Stimulated activated naive B cell treated with anti-CD40 and anti-IgM and Interleukin-4, amounts not matched to agents 10 μg/mL and 1 μg/mL and 100 μg/mL, for 72 hours (primary cell): ENCODE data around the gene CEP72.
"Not testable (repeated sequence)": the region's sequence is repeated elsewhere in the genome, so short reads cannot be mapped to it uniquely, and the experiment has no call there.

Source experiments
- ATAC-seq, 2 donors: fragments of 150-1000 bp; cut with Tn5 transposase; replicated peaks; 2 replicates each; pipeline ENCODE4 v1.10.0; 2021; ENCODE audit warnings: moderate library complexity in 1 of 2
- DNase-seq: peaks from one replicate; pipeline ENCODE4 v3.0.0; 2021
- H3K27ac Mint-ChIP-seq: one replicate; pipeline ENCODE4 v1.8.0; 2022; ENCODE audit warnings: mild to moderate bottlenecking, mixed read lengths
- H3K27me3 Mint-ChIP-seq, 2 donors: one replicate each; pipeline ENCODE4 v1.8.0; 2022; ENCODE audit warnings: mixed read lengths in 2 of 2
- H3K36me3 Mint-ChIP-seq, 2 donors: one replicate each; pipeline ENCODE4 v1.8.0; 2022; ENCODE audit warnings: mixed read lengths in 2 of 2, mild to moderate bottlenecking in 1 of 2
- H3K4me1 Mint-ChIP-seq, 2 donors: one replicate each; pipeline ENCODE4 v1.8.0; 2022; ENCODE audit warnings: mixed read lengths in 2 of 2, mild to moderate bottlenecking in 1 of 2
- H3K4me3 Mint-ChIP-seq, 2 donors: one replicate each; pipeline ENCODE4 v1.8.0; 2022; ENCODE audit warnings: mild to moderate bottlenecking in 2 of 2, mixed read lengths in 2 of 2, moderate library complexity in 1 of 2
- H3K9me3 Mint-ChIP-seq, 2 donors: one replicate each; pipeline ENCODE4 v1.8.0; 2022; ENCODE audit warnings: mixed read lengths in 2 of 2, mild to moderate bottlenecking in 1 of 2

CEP72 gene

DNA sequence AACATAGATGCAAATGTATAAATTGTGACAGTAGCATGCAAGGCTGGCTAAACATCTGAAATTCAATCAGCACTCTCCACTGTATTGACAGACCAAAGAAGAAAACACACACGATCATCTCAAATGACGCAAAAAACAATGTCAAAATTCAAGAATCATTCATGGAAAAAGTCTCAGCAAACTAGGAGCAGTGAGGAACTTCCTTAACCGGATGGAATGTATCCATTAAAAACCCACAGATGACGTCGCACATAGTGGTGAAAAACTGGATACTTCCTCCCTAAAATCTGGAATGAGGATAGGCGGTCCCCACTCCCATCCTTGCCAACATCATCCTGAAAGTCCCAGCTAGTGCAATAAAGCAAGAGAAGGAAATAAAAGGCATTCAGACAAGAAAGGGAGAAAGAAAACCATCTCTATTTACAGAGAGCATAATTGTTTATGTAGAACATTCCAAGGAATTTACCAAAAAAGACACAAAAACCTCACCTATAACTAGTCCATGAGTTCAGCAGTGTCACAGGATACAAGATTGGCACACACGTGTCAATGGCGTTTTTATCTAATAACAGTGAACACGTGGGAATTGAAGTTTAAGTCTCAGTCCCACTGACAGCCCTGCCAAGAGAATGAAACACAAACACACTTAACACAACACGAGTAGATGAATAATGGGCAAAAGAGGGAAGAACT lies 14.1 kb upstream of the CEP72 start:
- Mint-ChIP-seq H3K9me3 (no peaks in the 10 kb centered on the region), H3K36me3 (no peaks in the 10 kb centered on the region), H3K4me1 (peaks cover 6 to 7% of the 10 kb centered on the region in 2 donors), H3K27me3 (peaks cover 61 to 96% of the 10 kb centered on the region in 2 donors), H3K4me3 (no peak overlapping the region), H3K27ac (no peak overlapping the region)
- DNase-seq: no peak
- ATAC-seq: no peak

DNA sequence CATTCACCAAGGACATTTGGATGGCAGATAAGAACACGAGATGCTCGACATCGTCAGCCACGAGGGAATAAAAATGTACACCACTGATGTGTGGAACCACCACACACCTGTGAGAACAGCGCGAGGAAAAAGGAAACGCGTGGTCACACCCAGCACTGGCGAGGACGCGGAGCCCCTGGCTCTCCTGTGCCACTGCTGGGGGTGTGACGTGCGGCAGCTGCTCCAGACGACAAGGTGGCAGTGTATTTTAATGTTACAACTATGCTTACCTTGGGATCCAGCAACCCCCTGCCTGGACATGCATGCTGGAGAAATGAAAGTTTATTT lies 13.6 kb upstream of the CEP72 start:
- no peak overlapping the region for H3K4me3 Mint-ChIP-seq
- no peak overlapping the region for H3K27ac Mint-ChIP-seq
- peaks cover 6 to 7% of the 10 kb centered on the region in 2 donors for H3K4me1 Mint-ChIP-seq
- DNase-seq: no peak
- peaks cover 63 to 96% of the 10 kb centered on the region in 2 donors for H3K27me3 Mint-ChIP-seq
- no peaks in the 10 kb centered on the region for H3K9me3 Mint-ChIP-seq
- no peak for ATAC-seq
- H3K36me3 Mint-ChIP-seq: no peaks in the 10 kb centered on the region

DNA sequence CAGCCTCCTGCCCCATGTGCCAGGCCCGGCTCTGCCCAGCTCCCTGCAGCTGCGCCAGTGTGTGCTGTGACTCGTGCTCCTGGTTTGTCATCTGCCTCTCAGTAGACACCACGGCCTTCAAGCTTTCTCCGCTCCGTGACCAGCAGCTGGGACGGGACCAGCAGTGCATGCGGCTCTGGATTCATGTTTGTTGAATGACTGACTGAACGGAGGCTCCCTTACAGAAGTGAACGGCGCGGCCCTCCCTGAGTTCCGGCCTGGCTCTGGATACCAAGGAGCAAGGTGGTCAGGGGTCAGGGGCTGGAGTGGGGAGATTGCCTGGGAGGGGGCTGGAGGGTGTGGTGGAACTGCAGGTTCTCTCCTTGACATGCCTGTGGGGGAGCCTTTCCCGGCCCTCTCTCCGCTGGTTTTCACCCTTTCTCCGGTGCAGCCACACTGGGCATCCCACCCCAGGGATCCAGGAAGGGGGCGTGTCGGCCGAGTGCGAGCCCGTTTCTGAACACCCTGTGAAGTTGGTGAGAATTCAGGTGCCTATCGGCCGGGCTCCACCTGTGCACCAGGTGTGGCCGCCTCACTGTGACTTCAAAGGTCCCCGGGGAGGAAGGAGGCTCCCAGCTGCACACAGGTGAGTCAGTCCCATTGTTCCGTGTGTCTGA lies 11.1 kb upstream of the CEP72 start:
- Mint-ChIP-seq H3K9me3 (peaks cover 0 to 4% of the 10 kb centered on the region in 2 donors), H3K4me3 (no peak overlapping the region), H3K4me1 (peaks cover 0 to 5% of the 10 kb centered on the region in 2 donors), H3K27me3 (peaks cover 63 to 94% of the 10 kb centered on the region in 2 donors), H3K36me3 (no peaks in the 10 kb centered on the region), H3K27ac (no peak overlapping the region)
- no peak for ATAC-seq
- DNase-seq: no peak

DNA sequence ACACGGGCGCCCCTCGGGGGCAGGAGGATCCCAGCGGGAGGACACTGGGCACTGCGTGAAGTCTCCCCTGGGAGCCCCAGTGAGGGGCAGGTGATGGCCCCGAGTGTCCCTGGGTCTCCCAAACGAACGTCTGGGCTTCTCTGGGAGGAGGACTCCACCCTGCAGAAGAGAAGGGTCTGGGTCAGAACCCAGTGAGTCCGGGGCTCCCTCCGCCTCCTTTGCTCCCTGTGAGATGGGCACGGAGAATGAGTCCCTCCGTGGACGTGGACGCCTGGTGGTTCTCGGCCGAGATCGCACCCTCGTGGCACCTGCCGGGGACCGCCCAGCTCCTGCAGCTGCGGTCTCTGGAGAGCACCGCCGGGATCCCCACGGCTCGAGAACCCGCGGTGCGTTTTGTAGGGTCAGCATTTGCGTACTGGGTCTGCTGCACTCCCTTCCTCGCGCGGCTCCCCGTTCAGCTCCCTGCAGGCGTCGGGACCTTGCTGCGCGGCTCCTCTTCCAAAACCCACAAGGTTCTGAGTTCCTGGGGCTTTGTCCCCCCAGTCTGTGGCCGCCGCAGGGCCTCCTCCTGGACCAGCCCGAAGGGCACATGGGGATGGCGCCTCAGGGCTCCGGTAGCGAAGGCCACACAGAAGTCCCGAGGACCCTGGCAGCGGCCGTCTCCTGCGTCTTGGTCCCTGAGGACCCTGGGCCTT lies 10.2 kb upstream of the CEP72 start:
- ATAC-seq: no peak
- H3K36me3 Mint-ChIP-seq: no peaks in the 10 kb centered on the region
- peaks cover 64 to 88% of the 10 kb centered on the region in 2 donors for H3K27me3 Mint-ChIP-seq
- no peak for DNase-seq
- H3K9me3 Mint-ChIP-seq: peaks cover 0 to 4% of the 10 kb centered on the region in 2 donors
- no peak overlapping the region for H3K27ac Mint-ChIP-seq
- no peak overlapping the region for H3K4me3 Mint-ChIP-seq
- H3K4me1 Mint-ChIP-seq: peaks cover 1 to 6% of the 10 kb centered on the region in 2 donors

DNA sequence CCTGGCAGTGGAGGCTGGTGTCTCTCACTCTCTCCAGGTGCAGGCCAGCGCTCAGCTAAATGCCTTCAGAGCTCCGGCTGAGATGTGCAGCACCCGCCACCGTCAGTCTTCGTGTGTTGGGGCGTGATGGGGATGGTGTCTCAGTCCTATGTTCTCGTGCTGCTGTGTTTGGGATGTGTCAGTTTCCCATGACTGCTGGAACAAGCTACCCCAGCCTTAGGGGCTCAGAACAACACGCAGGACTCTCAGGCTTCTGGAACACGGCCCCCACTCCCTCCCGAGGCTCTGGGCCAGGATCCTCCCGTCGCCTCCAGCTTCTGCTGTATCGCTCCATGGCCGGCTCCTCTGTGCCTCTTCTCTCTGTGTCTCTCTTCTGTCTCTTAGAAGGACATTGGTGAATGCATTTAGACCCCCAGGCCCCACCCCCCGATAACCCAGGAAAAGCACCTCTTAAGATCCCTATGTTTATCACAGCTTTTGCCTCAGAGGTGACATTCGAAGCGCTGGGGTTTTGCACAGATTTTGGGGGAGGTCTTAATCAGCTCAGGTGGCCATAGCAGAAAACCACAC lies 9.6 kb upstream of the CEP72 start:
- Mint-ChIP-seq H3K4me3 (no peak overlapping the region), H3K9me3 (peaks cover 0 to 5% of the 10 kb centered on the region in 2 donors), H3K4me1 (peaks cover 8 to 12% of the 10 kb centered on the region in 2 donors), H3K36me3 (no peaks in the 10 kb centered on the region), H3K27me3 (peaks cover 70 to 92% of the 10 kb centered on the region in 2 donors), H3K27ac (no peak overlapping the region)
- no peak for ATAC-seq
- DNase-seq: no peak

- no peak overlapping the region for H3K4me3 Mint-ChIP-seq
- peaks cover 0 to 6% of the 10 kb centered on the region in 2 donors for H3K9me3 Mint-ChIP-seq
- DNase-seq (no peak), ATAC-seq (no peak)
- no peak overlapping the region for H3K27ac Mint-ChIP-seq
- H3K36me3 Mint-ChIP-seq: no peaks in the 10 kb centered on the region
- H3K27me3 Mint-ChIP-seq: peaks cover 67 to 90% of the 10 kb centered on the region in 2 donors
- peaks cover 15 to 16% of the 10 kb centered on the region in 2 donors for H3K4me1 Mint-ChIP-seq
These were observed 8.8 kb upstream of the CEP72 start for GRCh38 chr5:603081-603998.

GRCh38 chr5:604391-604831 lies 7.7 kb upstream of the CEP72 start:
- Mint-ChIP-seq H3K4me3 (no peak overlapping the region), H3K4me1 (peaks cover 14 to 18% of the 10 kb centered on the region in 2 donors), H3K9me3 (peaks cover 0 to 6% of the 10 kb centered on the region in 2 donors), H3K36me3 (no peaks in the 10 kb centered on the region), H3K27me3 (peaks cover 63 to 86% of the 10 kb centered on the region in 2 donors), H3K27ac (no peak overlapping the region)
- no peak for ATAC-seq
- DNase-seq: no peak

GRCh38 chr5:605090-605489 lies 7.0 kb upstream of the CEP72 start:
- not testable (repeated sequence) for DNase-seq, ATAC-seq, H3K36me3 Mint-ChIP-seq, H3K27ac Mint-ChIP-seq, H3K9me3 Mint-ChIP-seq, H3K4me3 Mint-ChIP-seq
- Mint-ChIP-seq H3K4me1 (peaks cover 17 to 18% of the 10 kb centered on the region in 2 donors), H3K27me3 (peaks cover 67 to 86% of the 10 kb centered on the region in 2 donors)

DNA sequence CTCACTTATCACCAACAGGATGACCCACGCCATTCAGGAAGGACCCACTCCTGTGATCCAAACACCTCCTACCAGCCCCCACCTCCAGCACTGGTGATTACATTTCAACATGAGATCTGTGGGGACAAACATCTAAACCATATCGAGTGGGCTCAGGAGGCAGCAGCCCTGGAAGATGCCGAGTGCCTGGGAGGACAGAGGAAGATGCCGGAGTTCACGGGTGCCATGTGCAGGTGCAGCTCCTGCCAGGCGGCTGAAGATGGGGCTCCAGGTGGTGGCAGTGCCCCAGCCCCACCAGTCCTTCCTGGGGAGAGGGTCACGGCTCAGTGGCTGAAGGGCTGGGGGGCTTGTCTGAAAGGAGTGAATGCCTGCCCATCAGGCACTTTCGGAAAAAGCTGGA lies 6.1 kb upstream of the CEP72 start:
- peaks cover 0 to 6% of the 10 kb centered on the region in 2 donors for H3K9me3 Mint-ChIP-seq
- no peak overlapping the region for H3K4me3 Mint-ChIP-seq
- peaks cover 25 to 27% of the 10 kb centered on the region in 2 donors for H3K4me1 Mint-ChIP-seq
- H3K27me3 Mint-ChIP-seq: peaks cover 68 to 86% of the 10 kb centered on the region in 2 donors
- no peak overlapping the region for H3K27ac Mint-ChIP-seq
- ATAC-seq: no peak
- no peaks in the 10 kb centered on the region for H3K36me3 Mint-ChIP-seq
- no peak for DNase-seq

DNA sequence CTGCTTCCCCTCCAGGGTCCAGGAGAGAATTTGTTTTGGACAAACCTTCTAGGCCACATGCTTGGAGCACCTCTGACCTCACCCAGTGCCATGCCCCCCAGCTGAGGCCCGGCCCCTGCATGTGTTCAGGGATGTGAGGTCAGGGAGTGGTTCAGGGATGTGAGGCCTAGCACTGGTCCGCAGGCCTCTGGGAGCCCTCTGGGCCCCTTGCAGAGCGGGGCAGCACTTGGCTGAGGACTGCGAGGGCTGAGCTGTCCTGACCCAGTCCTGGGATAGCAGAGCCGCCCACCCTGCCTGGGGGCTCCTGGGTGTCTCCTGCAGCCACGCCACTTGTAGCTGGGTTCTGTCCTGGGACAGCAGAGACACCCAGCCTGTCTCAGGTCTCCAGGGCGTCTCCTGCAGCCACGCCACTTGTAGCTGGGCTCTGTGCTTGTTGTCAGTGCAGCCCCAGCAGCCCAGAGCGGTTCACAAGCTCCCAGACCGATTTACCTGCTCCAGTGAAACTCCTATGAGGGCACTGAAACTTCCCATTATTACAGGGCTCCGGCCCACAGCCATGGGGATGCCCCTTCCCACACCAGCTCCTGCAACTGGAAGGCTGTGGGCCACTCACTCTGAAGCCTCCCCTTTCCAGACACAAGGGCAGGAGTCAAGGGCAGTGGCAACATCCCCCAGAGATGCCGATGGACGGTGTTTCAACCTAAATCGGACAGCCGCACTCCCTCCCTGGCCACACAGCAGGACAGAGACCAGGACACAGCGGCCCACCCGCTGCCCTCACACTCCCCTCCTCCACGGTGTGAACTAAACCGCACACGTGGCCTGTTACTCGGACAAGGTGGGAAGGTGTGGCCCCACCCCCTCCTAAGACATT lies 5.4 kb upstream of the CEP72 start:
- Mint-ChIP-seq H3K27ac (no peak overlapping the region), H3K9me3 (peaks cover 0 to 6% of the 10 kb centered on the region in 2 donors), H3K36me3 (no peaks in the 10 kb centered on the region), H3K4me3 (peak overlapping the region in 1 of 2 donors; percentile 14), H3K4me1 (peaks cover 31 to 34% of the 10 kb centered on the region in 2 donors), H3K27me3 (peaks cover 65 to 80% of the 10 kb centered on the region in 2 donors)
- ATAC-seq: peak in 1 of 2 donors; percentile 2
- DNase-seq: no peak

GRCh38 chr5:607541-608428 lies 4.4 kb upstream of the CEP72 start:
- peak; percentile 65 for DNase-seq
- H3K4me3 Mint-ChIP-seq: peak overlapping the region; percentile 41 to 65
- H3K27me3 Mint-ChIP-seq: peaks cover 58 to 70% of the 10 kb centered on the region in 2 donors
- H3K9me3 Mint-ChIP-seq: peaks cover 0 to 7% of the 10 kb centered on the region in 2 donors
- H3K27ac Mint-ChIP-seq: peak overlapping the region; percentile 88
- H3K36me3 Mint-ChIP-seq: peaks cover under 1 to 2% of the 10 kb centered on the region in 2 donors
- peak; percentile 76 to 78 for ATAC-seq
- H3K4me1 Mint-ChIP-seq: peaks cover 33 to 38% of the 10 kb centered on the region in 2 donors
